Measurements from ENCODE around the gene DRD5.

- TF ChIP-seq EP300 (IDR thresholded peaks at IDR 0.05; ENCODE audit: borderline replicate concordance) = no peak
- TF ChIP-seq TCF12 (IDR thresholded peaks at IDR 0.05; ENCODE audit: low read depth) = no peak
- no peak for TF ChIP-seq CREB1 (IDR thresholded peaks at IDR 0.05; ENCODE audit: low read depth)
- no peak for TF ChIP-seq ZBTB7A (IDR thresholded peaks at IDR 0.05; ENCODE audit: low read depth)
- TF ChIP-seq FOXM1 (IDR thresholded peaks at IDR 0.05; ENCODE audit: borderline replicate concordance, low read depth) = no peak
- no peak for TF ChIP-seq NFIC (IDR thresholded peaks at IDR 0.05)
- no peak for TF ChIP-seq RAD21 (IDR thresholded peaks at IDR 0.05; ENCODE audit: low read depth)
Measured at GRCh38 chr4:9808077-9808476, 26.6 kb downstream of the DRD5 start.

Measured in Ishikawa (cell line).